AG04450 (cell line): ENCODE data around the gene WDFY4. TPM values are rescaled to one million over a fixed set of nuclear protein-coding genes. Genes with fewer than 3 reads are reported as not detected.

ENCODE experiments used
- CTCF ChIA-PET: fragments of 300-600, 350-600 bp; formaldehyde crosslinking; extraction: SDS; loops from one replicate; lab custom pipeline; 2022; ENCODE audit warnings: antibody characterized with exemption, inconsistent platforms; lab: Charles Lee
- POLR2A ChIA-PET: fragments of 350-600 bp; formaldehyde crosslinking; extraction: SDS; loops from one replicate; lab custom pipeline; 2021; ENCODE audit warnings: antibody characterized with exemption, inconsistent platforms; lab: Yijun Ruan, JAX
- DNase-seq: peaks from one replicate; pipeline ENCODE4 v3.0.0-alpha.2; 2011; ENCODE audit warnings: low read depth, low spot score
- H3K27ac ChIP-seq: one replicate; pipeline ENCODE4 v1.5.1; 2012; ENCODE audit warnings: low read depth, low read length, control low read depth
- H3K27me3 ChIP-seq: one replicate; pipeline ENCODE4 v1.6.0; 2012; ENCODE audit warnings: low read length; ENCODE audit not compliant: control insufficient read depth, insufficient read depth
- H3K4me3 ChIP-seq: 2 replicates; pipeline ENCODE4 v1.5.1; 2011; ENCODE audit warnings: mild to moderate bottlenecking, low read depth, low read length, control low read depth
- H3K9me3 ChIP-seq: 2 replicates; pipeline ENCODE4 v1.5.1; 2012; ENCODE audit warnings: low read length; ENCODE audit not compliant: control insufficient read depth, insufficient read depth
- polyA plus RNA-seq: library from polyadenylated mRNA; depleted of rRNA; stranded (reverse); fragments of >200 nt; gene quantifications from 2 replicates; pipeline ENCODE4 v1.2.3, GENCODE V29; 2011
- TF ChIP-seq, protein P1 (sequence below): IDR thresholded peaks from 2 replicates; pipeline ENCODE4 v1.5.1; 2011; ENCODE audit warnings: low read depth, low read length, control low read depth, inconsistent platforms

WDFY4 gene
- polyA plus RNA-seq, 1 experiment: not detected

DNA sequence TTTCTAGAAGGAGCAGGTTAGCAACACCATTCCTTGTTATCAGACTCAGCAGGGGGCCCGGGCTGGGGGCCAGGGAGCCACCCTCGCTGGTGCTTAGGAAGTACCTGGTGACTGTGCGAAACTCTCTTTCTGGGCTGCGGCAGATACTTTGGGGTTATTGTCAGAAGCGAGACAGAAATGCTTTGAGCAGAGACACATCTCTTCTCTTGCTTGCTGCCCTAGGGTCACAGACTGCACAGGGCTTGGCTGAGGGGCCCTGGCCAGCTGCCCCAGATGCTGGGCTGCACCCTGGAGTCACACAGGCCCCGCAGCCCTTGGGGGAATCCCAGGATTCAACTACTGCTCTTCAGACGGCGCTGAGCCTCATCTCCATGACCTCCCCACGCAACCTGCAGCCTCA is 91.9 kb downstream of the WDFY4 start:
- peaks cover 4% of the 10 kb centered on the region for H3K27me3 ChIP-seq
- no peak overlapping the region for H3K4me3 ChIP-seq
- H3K27ac ChIP-seq: no peak overlapping the region
- ChIA-PET POLR2A (no interaction called here), CTCF (no interaction called here)
- no peaks in the 10 kb centered on the region; the same call in 1 of the 2 replicates for H3K9me3 ChIP-seq
- TF ChIP-seq, protein P1, sequence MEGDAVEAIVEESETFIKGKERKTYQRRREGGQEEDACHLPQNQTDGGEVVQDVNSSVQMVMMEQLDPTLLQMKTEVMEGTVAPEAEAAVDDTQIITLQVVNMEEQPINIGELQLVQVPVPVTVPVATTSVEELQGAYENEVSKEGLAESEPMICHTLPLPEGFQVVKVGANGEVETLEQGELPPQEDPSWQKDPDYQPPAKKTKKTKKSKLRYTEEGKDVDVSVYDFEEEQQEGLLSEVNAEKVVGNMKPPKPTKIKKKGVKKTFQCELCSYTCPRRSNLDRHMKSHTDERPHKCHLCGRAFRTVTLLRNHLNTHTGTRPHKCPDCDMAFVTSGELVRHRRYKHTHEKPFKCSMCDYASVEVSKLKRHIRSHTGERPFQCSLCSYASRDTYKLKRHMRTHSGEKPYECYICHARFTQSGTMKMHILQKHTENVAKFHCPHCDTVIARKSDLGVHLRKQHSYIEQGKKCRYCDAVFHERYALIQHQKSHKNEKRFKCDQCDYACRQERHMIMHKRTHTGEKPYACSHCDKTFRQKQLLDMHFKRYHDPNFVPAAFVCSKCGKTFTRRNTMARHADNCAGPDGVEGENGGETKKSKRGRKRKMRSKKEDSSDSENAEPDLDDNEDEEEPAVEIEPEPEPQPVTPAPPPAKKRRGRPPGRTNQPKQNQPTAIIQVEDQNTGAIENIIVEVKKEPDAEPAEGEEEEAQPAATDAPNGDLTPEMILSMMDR: no peak
- DNase-seq: no peak

DNA sequence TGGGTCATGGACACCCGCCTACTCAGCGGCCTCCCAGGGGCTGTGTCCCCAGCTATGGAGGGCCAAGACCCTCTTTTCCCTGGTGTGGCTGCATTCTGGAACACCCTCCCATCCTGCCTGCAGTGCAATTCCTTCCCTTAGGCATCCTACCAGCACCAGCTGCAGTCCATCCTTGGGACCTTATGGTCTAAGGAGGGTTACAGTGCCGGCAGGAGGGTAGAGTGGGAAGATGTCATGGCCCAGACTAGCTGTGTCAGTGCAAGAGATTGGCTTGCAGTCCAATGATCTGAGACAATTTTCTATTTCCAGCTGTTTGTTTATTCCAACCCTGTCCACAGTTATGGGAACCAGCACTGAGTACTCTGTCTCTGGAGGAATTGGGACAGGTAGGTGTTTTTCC is 92.4 kb downstream of the WDFY4 start:
- H3K9me3 ChIP-seq: no peaks in the 10 kb centered on the region; the same call in 1 of the 2 replicates
- CTCF ChIA-PET: no interaction called here
- no peak overlapping the region for H3K27ac ChIP-seq
- no peak for DNase-seq
- POLR2A ChIA-PET: no interaction called here
- no peak overlapping the region for H3K4me3 ChIP-seq
- peaks cover 4% of the 10 kb centered on the region for H3K27me3 ChIP-seq
- TF ChIP-seq, protein P1: no peak

DNA sequence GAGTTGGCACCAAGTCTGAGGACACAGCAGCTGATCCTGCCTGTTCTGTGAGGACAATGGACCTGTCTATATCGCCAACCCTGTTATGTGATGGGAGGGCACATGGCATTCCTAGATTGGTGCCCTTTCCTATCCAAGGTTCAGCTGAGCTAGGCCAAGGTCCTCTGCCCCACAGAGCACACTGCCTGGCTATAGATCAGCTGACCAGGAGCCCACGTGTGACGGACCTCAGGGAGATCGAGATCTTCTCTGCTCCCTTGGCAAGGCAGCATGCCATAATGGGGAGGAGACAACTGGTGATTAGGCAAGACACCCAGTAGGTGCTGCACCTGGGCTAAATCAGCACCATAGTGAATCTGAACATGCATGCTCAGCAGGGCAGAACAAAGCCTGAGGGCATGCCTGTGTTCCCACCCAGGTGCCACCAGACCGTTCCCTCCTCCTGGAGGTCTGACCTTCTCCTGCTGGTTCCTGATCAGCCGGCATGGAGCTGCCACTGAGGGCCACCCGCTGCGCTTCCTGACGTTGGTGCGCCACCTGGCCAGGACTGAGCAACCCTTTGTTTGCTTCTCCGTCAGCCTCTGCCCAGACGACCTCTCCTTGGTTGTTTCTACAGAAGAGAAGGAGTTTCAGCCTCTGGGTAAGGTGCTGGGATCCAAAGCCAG is 93.7 kb downstream of the WDFY4 start:
- CTCF ChIA-PET: no interaction called here
- TF ChIP-seq, protein P1: no peak
- POLR2A ChIA-PET: no interaction called here
- H3K27me3 ChIP-seq: peaks cover 6% of the 10 kb centered on the region
- no peaks in the 10 kb centered on the region; the same call in 1 of the 2 replicates for H3K9me3 ChIP-seq
- no peak overlapping the region for H3K4me3 ChIP-seq
- H3K27ac ChIP-seq: no peak overlapping the region
- no peak for DNase-seq

DNA sequence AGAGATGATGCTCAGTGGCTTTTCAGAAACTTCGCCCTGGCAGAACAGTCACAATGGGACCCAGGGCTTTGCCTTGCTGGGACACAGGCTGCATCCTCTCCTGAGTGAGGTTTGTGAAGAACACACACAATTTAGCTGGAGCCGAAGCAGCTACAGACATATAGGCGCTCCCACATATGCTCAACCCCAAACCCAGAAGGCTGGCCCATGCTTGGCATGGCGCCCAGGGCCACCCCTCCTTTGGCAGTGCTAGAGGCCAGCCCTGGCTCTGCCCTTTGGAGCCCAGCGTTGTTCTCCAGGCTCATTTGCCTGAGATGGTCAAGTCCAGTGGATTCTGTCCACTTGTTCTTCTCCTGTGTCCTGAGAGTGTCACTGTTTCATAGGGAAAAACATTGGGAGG is 94.4 kb downstream of the WDFY4 start:
- Histone ChIP-seq H3K4me3 (no peak overlapping the region), H3K27me3 (peaks cover 6% of the 10 kb centered on the region), H3K9me3 (no peaks in the 10 kb centered on the region; the same call in 1 of the 2 replicates), H3K27ac (no peak overlapping the region)
- POLR2A ChIA-PET: no interaction called here
- CTCF ChIA-PET: no interaction called here
- TF ChIP-seq, protein P1: no peak
- DNase-seq: no peak

DNA sequence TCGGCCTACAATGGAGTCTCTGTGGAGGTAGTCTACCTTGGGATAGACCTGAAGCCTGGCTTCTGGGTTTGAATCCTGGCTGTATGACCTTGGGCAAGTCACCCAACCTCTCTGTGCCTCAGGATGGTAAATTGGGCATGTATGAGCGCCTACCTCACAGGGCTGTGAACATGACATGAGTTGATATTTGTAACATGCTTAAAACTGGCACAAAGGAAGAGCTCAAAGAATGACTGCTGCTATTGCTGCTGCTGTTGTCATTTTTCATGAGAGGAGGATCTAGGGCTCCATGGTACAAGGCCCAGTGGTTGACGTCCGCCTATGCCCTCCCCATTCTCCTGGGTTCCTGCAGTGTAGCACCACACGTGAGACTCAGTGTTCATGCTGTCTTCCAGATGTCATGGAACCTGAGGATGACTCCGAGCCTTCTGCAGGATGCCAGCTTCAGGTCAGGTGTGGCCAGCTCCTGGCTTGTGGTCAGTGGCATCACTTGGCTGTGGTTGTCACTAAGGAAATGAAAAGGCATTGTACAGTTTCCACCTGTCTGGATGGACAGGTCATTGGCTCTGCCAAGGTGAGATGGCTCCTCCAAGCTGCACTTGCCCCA is 95.0 kb downstream of the WDFY4 start:
- peaks cover 6% of the 10 kb centered on the region for H3K27me3 ChIP-seq
- no peaks in the 10 kb centered on the region; the same call in 1 of the 2 replicates for H3K9me3 ChIP-seq
- ChIA-PET POLR2A (no interaction called here), CTCF (no interaction called here)
- DNase-seq: no peak
- no peak overlapping the region for H3K4me3 ChIP-seq
- H3K27ac ChIP-seq: no peak overlapping the region
- TF ChIP-seq, protein P1: no peak
